ENCODE data around the gene FCRL4. TPM values are rescaled to one million over a fixed set of nuclear protein-coding genes. Genes with fewer than 3 reads are reported as not detected.

The FCRL4 gene
- total and polyA plus RNA-seq, 10 of the 15 experiments (the other 5 are each of a cell fraction or from before 2014, with no cell fraction given): 0.09 to 0.44 (median 0.26) TPM; not detected in 1

DNA sequence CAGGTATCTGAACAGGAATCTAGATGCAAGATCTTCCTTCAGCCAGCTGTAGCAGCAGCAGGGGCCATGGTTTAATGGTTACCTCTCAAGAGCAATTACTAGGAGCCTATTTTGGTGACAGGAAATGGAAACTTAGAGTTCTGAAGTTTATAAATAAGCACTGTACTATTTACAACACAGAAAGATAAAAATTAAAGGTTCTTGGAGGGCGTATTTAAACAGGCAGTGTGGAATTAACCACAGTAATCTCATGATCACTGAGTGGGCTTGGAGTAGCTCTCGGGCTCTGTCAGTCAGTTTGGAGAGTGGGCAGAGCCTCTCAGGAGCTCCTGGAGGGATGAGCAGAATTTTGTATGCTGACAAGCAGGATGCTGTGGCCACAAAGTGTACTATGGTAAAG is 35.4 kb downstream of the FCRL4 start (continued):
- TF ChIP-seq PRDM15 (CRISPR knock-in tag; IDR thresholded peaks at IDR 0.05) (no peak), TCF7 (IDR thresholded peaks at IDR 0.05; ENCODE audit: borderline replicate concordance) (no peak), MTA3 (IDR thresholded peaks at IDR 0.05; ENCODE audit: borderline replicate concordance, low read length) (no peak; the same call in 1 of the 2 replicates), HDAC6 (IDR thresholded peaks at IDR 0.05; ENCODE audit: unreplicated experiment) (no peak), PAX8 (IDR thresholded peaks at IDR 0.05) (no peak), PAX5 (IDR thresholded peaks at IDR 0.05; ENCODE audit: borderline replicate concordance, low read depth, low read length) (no peak), NRF1 (conservative IDR thresholded peaks at IDR 0.05; ENCODE audit: low read depth, low read length) (no peak), YBX1 (IDR thresholded peaks at IDR 0.05) (no peak), BHLHE40 (IDR thresholded peaks at IDR 0.05; ENCODE audit: borderline replicate concordance in 1 of 2, low read depth in 2 of 2, low read length in 1 of 2) (0 out of 4 replicates have a peak, but pooled peaks of 1 of the 2 experiments have one; percentile 42), HDAC2 (IDR thresholded peaks at IDR 0.05) (no peak), MYB (IDR thresholded peaks at IDR 0.05; ENCODE audit: borderline replicate concordance, low read depth, low read length) (no peak), PML (IDR thresholded peaks at IDR 0.05; ENCODE audit: low read length) (no peak), TCF3 (IDR thresholded peaks at IDR 0.05; ENCODE audit: borderline replicate concordance, insufficient read depth, low read depth, low read length) (no peak), E4F1 (IDR thresholded peaks at IDR 0.05; ENCODE audit: borderline replicate concordance, partially characterized antibody) (no peak), E2F8 (IDR thresholded peaks at IDR 0.05; ENCODE audit: low read depth, partially characterized antibody) (no peak), GABPA (IDR thresholded peaks at IDR 0.05; ENCODE audit: low read depth) (no peak), CREM (IDR thresholded peaks at IDR 0.05; ENCODE audit: low read depth) (no peak; the same call in 1 of the 2 replicates)
- TF ChIP-seq, protein P1, sequence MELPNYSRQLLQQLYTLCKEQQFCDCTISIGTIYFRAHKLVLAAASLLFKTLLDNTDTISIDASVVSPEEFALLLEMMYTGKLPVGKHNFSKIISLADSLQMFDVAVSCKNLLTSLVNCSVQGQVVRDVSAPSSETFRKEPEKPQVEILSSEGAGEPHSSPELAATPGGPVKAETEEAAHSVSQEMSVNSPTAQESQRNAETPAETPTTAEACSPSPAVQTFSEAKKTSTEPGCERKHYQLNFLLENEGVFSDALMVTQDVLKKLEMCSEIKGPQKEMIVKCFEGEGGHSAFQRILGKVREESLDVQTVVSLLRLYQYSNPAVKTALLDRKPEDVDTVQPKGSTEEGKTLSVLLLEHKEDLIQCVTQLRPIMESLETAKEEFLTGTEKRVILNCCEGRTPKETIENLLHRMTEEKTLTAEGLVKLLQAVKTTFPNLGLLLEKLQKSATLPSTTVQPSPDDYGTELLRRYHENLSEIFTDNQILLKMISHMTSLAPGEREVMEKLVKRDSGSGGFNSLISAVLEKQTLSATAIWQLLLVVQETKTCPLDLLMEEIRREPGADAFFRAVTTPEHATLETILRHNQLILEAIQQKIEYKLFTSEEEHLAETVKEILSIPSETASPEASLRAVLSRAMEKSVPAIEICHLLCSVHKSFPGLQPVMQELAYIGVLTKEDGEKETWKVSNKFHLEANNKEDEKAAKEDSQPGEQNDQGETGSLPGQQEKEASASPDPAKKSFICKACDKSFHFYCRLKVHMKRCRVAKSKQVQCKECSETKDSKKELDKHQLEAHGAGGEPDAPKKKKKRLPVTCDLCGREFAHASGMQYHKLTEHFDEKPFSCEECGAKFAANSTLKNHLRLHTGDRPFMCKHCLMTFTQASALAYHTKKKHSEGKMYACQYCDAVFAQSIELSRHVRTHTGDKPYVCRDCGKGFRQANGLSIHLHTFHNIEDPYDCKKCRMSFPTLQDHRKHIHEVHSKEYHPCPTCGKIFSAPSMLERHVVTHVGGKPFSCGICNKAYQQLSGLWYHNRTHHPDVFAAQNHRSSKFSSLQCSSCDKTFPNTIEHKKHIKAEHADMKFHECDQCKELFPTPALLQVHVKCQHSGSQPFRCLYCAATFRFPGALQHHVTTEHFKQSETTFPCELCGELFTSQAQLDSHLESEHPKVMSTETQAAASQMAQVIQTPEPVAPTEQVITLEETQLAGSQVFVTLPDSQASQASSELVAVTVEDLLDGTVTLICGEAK (IDR thresholded peaks at IDR 0.05; ENCODE audit: borderline replicate concordance): no peak; the same call in 1 of the 2 replicates
